Fibroblast of skin of abdomen (primary cell): ENCODE data around the gene PDLIM7.

Experiments used
- DNase-seq: peaks from one replicate; pipeline ENCODE4 v3.0.0-alpha.2; 2013

Gene PDLIM7

GRCh38 chr5:177507596-177508220 lies 10.3 kb upstream of the PDLIM7 start:
- no peak for DNase-seq

- no peak for DNase-seq
Observed at GRCh38 chr5:177507165-177507564, 9.8 kb upstream of the PDLIM7 start.

GRCh38 chr5:177505075-177505474 lies 7.7 kb upstream of the PDLIM7 start:
- no peak for DNase-seq

GRCh38 chr5:177504086-177505056 lies 7.0 kb upstream of the PDLIM7 start:
- DNase-seq: no peak

GRCh38 chr5:177503351-177504085 lies 6.1 kb upstream of the PDLIM7 start:
- no peak for DNase-seq

- DNase-seq: no peak
Observed at GRCh38 chr5:177502886-177503285, 5.5 kb upstream of the PDLIM7 start.

GRCh38 chr5:177501874-177502678 lies 4.7 kb upstream of the PDLIM7 start:
- DNase-seq: no peak

- peak; percentile 80 for DNase-seq
Observed at GRCh38 chr5:177500685-177501522, 3.5 kb upstream of the PDLIM7 start.

- DNase-seq: no peak
Observed at GRCh38 chr5:177499842-177500241, 2.4 kb upstream of the PDLIM7 start.

GRCh38 chr5:177498013-177498787 lies 796 bp upstream of the PDLIM7 start:
- DNase-seq: no peak

- DNase-seq: peak; percentile 98
Observed at GRCh38 chr5:177496727-177497291, 595 bp downstream of the PDLIM7 start.

- peak; percentile 84 for DNase-seq
Observed at GRCh38 chr5:177496070-177496726, 1.2 kb downstream of the PDLIM7 start.

GRCh38 chr5:177495243-177496060 lies 2.0 kb downstream of the PDLIM7 start:
- DNase-seq: peak; percentile 95

GRCh38 chr5:177494346-177495195 lies 2.8 kb downstream of the PDLIM7 start:
- DNase-seq: peak; percentile 96

GRCh38 chr5:177493795-177494345 lies 3.5 kb downstream of the PDLIM7 start:
- no peak for DNase-seq

GRCh38 chr5:177492841-177493240 lies 4.6 kb downstream of the PDLIM7 start:
- no peak for DNase-seq
